Activated CD4-positive, alpha-beta T cell treated with anti-CD3 and anti-CD28 coated beads for 36 hours (primary cell): ENCODE data around the gene UBTD2. TPM values are rescaled to one million over a fixed set of nuclear protein-coding genes. Genes with fewer than 3 reads are reported as not detected.
A peak's percentile ranks its signal among the peaks of the same experiment; 100 is the strongest.
"Not testable (repeated sequence)": the region's sequence is repeated elsewhere in the genome, so short reads cannot be mapped to it uniquely, and the experiment has no call there.

ENCODE experiments used
- ATAC-seq: fragments of 200-7000 bp; cut with Tn5 transposase; one replicate; pipeline ENCODE4 v1.10.0; 2021; ENCODE audit warnings: mild to moderate bottlenecking, moderate library complexity
- CTCF ChIA-PET: fragments of 350-600 bp; sonication (Branson Sonifier 250); formaldehyde crosslinking; loops from one replicate; lab custom pipeline; 2021; ENCODE audit warnings: antibody characterized with exemption; lab: Charles Lee
- POLR2A ChIA-PET: fragments of 350-600 bp; sonication (Branson Sonifier 250); formaldehyde crosslinking; loops from one replicate; lab custom pipeline; 2021; ENCODE audit warnings: antibody characterized with exemption, inconsistent platforms; lab: Charles Lee
- DNase-seq: peaks from one replicate; pipeline ENCODE4 v3.0.0-alpha.2; 2020
- H3K27ac Mint-ChIP-seq: one replicate; pipeline ENCODE4 v1.8.0; 2021; ENCODE audit warnings: mixed read lengths
- H3K27me3 Mint-ChIP-seq: one replicate; pipeline ENCODE4 v1.8.0; 2021; ENCODE audit warnings: mixed read lengths
- H3K36me3 Mint-ChIP-seq: one replicate; pipeline ENCODE4 v1.8.0; 2021; ENCODE audit warnings: low read depth, mixed read lengths
- H3K4me1 Mint-ChIP-seq: one replicate; pipeline ENCODE4 v1.8.0; 2021; ENCODE audit warnings: mixed read lengths
- H3K4me3 Mint-ChIP-seq: one replicate; pipeline ENCODE4 v1.8.0; 2021; ENCODE audit warnings: mild to moderate bottlenecking, moderate library complexity, mixed read lengths
- H3K9me3 Mint-ChIP-seq: one replicate; pipeline ENCODE4 v1.8.0; 2021; ENCODE audit warnings: low read depth, mixed read lengths
- intact Hi-C, 2 experiments: fragments of 100-400 bp; cut with DNase I in 1 of 2; cut with micrococcal nuclease in 1 of 2; formaldehyde crosslinking; loops; one replicate each; pipeline versions ENCODE4 v1.14.2 to v1.15.1; 2022 to 2024; cut with DNase I, micrococcal nuclease
- total RNA-seq, 2 experiments: library from RNA; stranded (reverse); gene quantifications; one replicate each; pipeline ENCODE4 v1.2.3, GENCODE V29; 2021

UBTD2 gene
- total RNA-seq, 2 experiments from 2014 or later, result 6.0 to 6.1 TPM

DNA sequence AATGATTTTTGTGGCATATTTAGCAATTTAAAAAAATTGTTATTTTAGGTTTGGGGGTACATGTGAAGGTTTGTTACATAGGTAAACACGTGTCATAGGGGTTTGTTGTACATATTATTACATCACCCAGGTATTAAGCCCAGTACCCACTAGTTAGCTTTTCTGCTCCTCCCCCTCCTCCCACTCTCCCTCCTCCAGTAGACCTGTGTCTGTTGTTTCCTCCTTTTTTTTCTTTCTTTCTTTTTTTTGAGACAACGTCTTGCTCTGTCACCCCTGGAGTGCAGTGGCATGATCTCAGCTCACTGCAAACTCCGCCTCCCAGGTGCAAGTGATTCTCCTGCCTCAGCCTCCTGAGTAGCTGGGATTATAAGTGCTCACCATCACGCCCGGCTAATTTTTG, 8.3 kb upstream of the UBTD2 start:
- H3K27me3 Mint-ChIP-seq, ATAC-seq, H3K4me1 Mint-ChIP-seq, DNase-seq, H3K27ac Mint-ChIP-seq, H3K36me3 Mint-ChIP-seq, H3K4me3 Mint-ChIP-seq, H3K9me3 Mint-ChIP-seq: not testable (repeated sequence)
- intact Hi-C loops, result loop anchor here (2.0 to 5.0 kb wide), 3 partner anchors 230 to 380 kb away; no protein-coding TSS in a partner anchor
- POLR2A ChIA-PET, result interaction anchor here (1.1 kb wide), 1 partner anchor 177 kb away, joined by 4 read pairs; no protein-coding TSS in a partner anchor
- CTCF ChIA-PET, result interaction anchor here (0.6 to 2.1 kb wide), 11 partner anchors 9 to 379 kb away, joined by 3 to 13 read pairs (median 3); partner anchors contain the start of gene STK10

DNA sequence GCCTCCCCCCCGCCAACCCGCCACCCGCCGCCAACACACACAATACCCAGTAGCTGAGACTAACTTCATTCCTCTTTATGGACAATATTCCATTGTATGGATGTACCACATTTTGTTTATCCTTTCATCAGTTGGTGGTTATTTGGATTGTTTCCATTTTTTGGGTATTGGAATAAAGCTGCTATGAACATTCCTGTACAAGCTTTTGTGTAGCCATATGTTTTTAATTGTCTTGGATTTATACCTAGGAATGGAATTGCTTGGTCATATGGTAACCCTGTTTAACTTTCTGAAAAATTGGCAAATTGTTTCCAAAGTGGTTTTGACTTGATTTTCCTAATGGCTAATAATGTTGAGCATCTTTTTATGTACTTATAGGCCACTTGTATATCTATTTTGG, 4.9 kb upstream of the UBTD2 start:
- ChIA-PET CTCF (interaction anchor here (0.6 to 1.1 kb wide), 3 partner anchors 48 to 171 kb away, joined by 3 read pairs; partner anchors contain the start of gene STK10), POLR2A (no interaction called here)
- intact Hi-C loops, result loop anchor here in 1 of 2 experiments (10.0 kb wide), 1 partner anchor 874 kb away; the partner anchor contains the start of gene FGF18
- no peaks in the 10 kb centered on the region for H3K27me3 Mint-ChIP-seq
- H3K4me1 Mint-ChIP-seq, result peaks cover 5% of the 10 kb centered on the region
- no peaks in the 10 kb centered on the region for H3K36me3 Mint-ChIP-seq
- no peak overlapping the region for H3K4me3 Mint-ChIP-seq
- no peak overlapping the region for H3K27ac Mint-ChIP-seq
- DNase-seq (no peak), ATAC-seq (no peak)
- no peaks in the 10 kb centered on the region for H3K9me3 Mint-ChIP-seq

DNA sequence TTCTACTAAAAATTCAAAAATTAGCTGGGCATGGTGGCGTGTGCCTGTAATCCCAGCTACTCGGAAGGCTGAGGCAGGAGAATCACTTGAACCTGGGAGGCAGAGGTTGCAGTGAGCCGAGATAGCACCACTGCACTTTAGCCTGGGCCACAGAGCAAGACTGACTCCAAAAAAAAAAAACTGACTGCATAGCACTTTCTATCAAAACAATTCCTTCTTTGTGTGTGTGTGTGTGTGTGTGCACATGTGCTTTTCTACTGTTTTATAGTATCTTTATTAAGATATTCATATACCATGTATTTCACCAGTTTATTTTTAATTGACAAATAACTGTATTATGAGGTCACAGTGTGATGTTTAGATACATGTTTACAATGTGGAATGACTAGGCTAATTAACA, 3.6 kb upstream of the UBTD2 start:
- not testable (repeated sequence) for H3K27ac Mint-ChIP-seq, H3K27me3 Mint-ChIP-seq

DNA sequence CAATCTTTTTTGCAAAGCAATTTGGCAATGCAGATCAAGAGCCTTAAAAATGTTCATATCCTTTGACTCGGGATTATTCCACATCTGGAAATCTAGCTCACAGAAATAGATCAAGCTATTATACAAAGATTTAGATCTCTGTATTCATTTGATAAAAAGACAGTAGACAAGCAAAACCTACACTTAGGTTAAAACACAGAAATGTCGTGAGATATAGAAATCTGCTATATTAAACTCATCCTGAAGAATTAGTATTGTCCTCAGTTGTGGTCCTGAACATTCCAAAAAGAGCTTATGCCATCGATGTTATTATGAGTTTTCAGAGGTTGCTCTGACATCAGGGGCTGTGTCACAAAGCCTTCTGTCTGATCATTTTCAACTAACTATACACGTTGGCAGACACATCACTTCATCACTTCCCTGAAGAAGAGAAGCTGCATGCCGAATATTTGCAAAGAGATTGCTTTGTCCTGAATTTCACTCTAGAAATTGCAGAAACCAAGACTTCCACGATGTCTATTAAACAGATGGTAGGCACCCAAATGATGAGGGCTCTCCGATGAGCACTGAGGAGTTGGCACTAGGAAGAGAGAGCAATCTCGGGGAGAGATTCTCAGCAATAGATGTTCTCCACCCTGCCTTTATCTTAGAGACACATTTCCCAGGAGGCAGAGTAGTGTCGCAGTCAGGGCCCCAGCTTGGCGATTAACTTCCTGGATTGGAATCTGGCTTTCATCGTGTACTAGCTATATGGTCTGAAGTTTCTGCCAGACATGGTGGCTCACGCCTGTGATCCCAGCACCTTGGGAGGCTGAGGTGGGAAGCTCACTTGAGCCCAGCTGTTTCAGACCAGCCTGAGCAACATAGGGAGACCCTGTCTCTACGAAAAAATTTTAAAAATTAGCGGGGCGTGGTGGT, 1.9 kb upstream of the UBTD2 start:
- ATAC-seq, result no peak
- peaks cover 16% of the 10 kb centered on the region for H3K4me1 Mint-ChIP-seq
- ChIA-PET POLR2A (no interaction called here), CTCF (interaction anchor here (0.7 to 1.7 kb wide), 6 partner anchors 8 to 179 kb away, joined by 3 to 11 read pairs (median 4); no protein-coding TSS in a partner anchor)
- peak overlapping the region; percentile 85 for H3K4me3 Mint-ChIP-seq
- H3K27me3 Mint-ChIP-seq, result no peaks in the 10 kb centered on the region
- peaks cover 1% of the 10 kb centered on the region for H3K36me3 Mint-ChIP-seq
- H3K27ac Mint-ChIP-seq, result no peak overlapping the region
- DNase-seq, result no peak
- intact Hi-C loops, result loop anchor here (2.0 to 10.0 kb wide), 2 partner anchors 97 to 871 kb away; partner anchors contain the start of genes FGF18 (in 1 of the 2) and STK10 (in 1 of the 2)
- H3K9me3 Mint-ChIP-seq, result no peaks in the 10 kb centered on the region

More for the DNA sequence above, 3.6 kb upstream of the UBTD2 start:
- H3K4me3 Mint-ChIP-seq, H3K4me1 Mint-ChIP-seq, DNase-seq, ATAC-seq, POLR2A ChIA-PET, H3K36me3 Mint-ChIP-seq, H3K9me3 Mint-ChIP-seq: not testable (repeated sequence)
- intact Hi-C loops, result loop anchor here in 1 of 2 experiments (10.0 kb wide), 1 partner anchor 872 kb away; the partner anchor contains the start of gene FGF18
- CTCF ChIA-PET, result interaction anchor here (0.6 kb wide), 1 partner anchor 234 kb away, joined by 3 read pairs; no protein-coding TSS in a partner anchor

DNA sequence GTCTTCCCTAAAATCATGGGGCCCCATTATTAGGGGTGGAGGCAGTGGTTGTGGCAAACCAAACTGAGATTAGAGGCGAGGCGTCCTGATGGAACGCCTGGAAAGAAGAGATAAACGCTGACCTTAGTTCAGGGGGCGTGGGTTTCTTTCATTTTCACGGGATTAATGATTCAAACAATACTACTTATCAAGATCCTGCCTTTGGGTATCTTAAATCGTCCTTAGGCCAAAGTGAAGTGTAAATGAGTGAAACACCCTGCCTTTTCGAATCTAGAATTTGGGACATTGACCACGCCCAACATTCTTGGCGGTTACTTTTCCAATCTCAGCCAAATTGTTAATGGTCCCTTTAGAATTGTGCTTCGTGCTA, 1.0 kb upstream of the UBTD2 start:
- DNase-seq (no peak), ATAC-seq (no peak)
- Mint-ChIP-seq H3K27me3 (no peaks in the 10 kb centered on the region), H3K4me3 (peak overlapping the region; percentile 85), H3K27ac (peak overlapping the region; percentile 73), H3K36me3 (peaks cover 1% of the 10 kb centered on the region), H3K9me3 (no peaks in the 10 kb centered on the region), H3K4me1 (peaks cover 16% of the 10 kb centered on the region)
- intact Hi-C loops, result loop anchor here (1.0 to 10.0 kb wide), 7 partner anchors 96 to 1333 kb away; partner anchors contain the start of genes BOD1 (in 1 of the 2), FBXW11 (in 1 of the 2), FGF18 (in 1 of the 2) and STK10 (in 1 of the 2)
- CTCF ChIA-PET, result interaction anchor here (1.0 to 1.7 kb wide), 4 partner anchors 9 to 179 kb away, joined by 3 to 11 read pairs (median 4); no protein-coding TSS in a partner anchor
- POLR2A ChIA-PET, result no interaction called here

DNA sequence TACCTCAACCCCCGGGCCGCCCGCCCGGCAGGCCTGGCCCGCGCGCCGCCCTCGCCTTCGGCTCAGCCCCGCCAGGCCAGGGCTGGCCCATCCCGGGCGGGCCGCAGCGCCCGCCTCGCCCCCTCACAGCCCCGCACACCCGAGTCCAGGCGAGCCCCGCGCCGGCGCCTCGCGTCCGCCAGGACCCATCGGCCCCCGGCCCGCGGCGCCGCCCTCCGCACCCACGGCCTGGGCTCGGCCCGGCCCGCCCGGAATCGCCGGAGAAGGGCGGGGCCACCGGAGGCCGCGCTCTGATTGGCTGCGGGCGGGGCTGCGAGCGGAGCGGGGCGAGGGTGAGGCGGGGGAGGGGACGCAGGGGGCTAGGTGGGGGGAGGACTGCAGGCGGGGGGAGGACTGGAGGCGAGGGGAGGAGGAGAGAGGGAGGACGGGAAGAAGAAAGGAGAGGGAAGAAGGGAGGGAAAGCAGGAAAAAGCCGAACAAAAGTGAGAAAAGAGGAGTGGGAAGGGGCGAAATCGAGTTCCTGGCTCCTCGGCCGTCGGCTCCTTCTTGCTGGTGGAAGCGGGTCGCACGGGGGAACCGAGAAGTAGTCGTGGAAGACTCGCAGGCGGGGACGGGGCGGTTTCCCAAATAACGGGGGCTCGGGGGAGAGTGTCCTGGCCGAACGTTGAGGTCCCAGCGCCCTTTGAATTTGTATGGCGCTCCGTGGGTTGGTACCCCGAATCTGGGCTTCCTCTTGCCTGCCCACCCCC, 472 bp upstream of the UBTD2 start:
- CTCF ChIA-PET, result interaction anchor here (1.0 to 2.0 kb wide), 2 partner anchors 10 kb away, joined by 10 to 11 read pairs; no protein-coding TSS in a partner anchor
- Mint-ChIP-seq H3K27me3 (no peaks in the 10 kb centered on the region), H3K9me3 (no peaks in the 10 kb centered on the region), H3K4me1 (peaks cover 16% of the 10 kb centered on the region), H3K36me3 (peaks cover 1% of the 10 kb centered on the region), H3K27ac (peak overlapping the region; percentile 73), H3K4me3 (peak overlapping the region; percentile 85)
- peak; percentile 92 for ATAC-seq
- POLR2A ChIA-PET, result interaction anchor here (1.6 to 1.7 kb wide), 2 partner anchors 54 to 277 kb away, joined by 5 to 9 read pairs; partner anchors contain the start of gene FBXW11
- intact Hi-C loops, result loop anchor here (1.0 to 10.0 kb wide), 14 partner anchors 9 to 1333 kb away; partner anchors contain the start of genes FBXW11 (in 2 of the 2), STK10 (in 2 of the 2), BOD1 (in 1 of the 2) and FGF18 (in 1 of the 2)
- peak; percentile 86 for DNase-seq

DNA sequence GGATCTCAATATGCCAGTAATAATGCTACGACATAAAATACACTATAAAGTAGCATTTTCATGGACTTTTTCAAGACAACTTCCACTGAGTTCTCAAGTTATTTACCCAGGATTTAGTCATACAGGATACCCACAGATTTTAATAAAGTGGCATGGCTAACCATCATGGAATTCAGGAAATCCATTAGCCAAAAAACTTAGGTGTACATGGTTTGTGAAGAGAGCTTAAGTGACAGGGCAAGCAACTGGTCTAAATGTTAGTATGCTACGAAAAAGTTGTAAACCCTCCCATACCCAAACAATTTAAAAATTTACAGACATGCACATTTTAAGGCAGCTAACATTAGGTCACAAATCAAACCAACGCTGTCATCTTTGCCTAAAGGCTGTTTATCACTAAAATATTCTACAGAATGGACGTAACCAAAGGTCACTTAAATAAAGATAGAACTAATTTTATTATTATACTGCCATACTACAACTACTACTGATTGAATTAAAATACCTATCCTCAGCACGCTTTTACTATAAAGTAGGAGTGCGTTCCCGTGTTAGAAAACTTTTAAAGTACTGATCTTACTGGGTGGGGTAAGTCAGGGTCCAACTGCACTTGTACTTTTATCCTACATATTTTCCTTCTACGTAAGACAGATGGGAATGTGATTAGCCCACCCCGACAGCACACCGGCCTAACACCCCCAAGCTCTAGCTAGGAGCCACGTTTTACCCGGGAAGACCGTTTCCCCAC, 1.1 kb downstream of the UBTD2 start:
- DNase-seq (no peak), ATAC-seq (no peak)
- Mint-ChIP-seq H3K36me3 (peaks cover 11% of the 10 kb centered on the region), H3K4me3 (peak overlapping the region; percentile 85), H3K9me3 (no peaks in the 10 kb centered on the region), H3K27ac (peak overlapping the region; percentile 87), H3K4me1 (peaks cover 23% of the 10 kb centered on the region), H3K27me3 (no peaks in the 10 kb centered on the region)
- ChIA-PET CTCF (interaction anchor here (0.7 to 2.9 kb wide), 16 partner anchors 8 to 223 kb away, joined by 3 to 13 read pairs (median 4); partner anchors contain the start of gene STK10), POLR2A (interaction anchor here (0.6 to 1.7 kb wide), 7 partner anchors 10 to 276 kb away, joined by 3 to 9 read pairs (median 5); partner anchors contain the start of gene FBXW11)
- intact Hi-C loops, result loop anchor here (1.0 to 10.0 kb wide), 12 partner anchors 7 to 1335 kb away; partner anchors contain the start of genes FBXW11 (in 2 of the 2), BOD1 (in 1 of the 2), FGF18 (in 1 of the 2) and STK10 (in 1 of the 2)

DNA sequence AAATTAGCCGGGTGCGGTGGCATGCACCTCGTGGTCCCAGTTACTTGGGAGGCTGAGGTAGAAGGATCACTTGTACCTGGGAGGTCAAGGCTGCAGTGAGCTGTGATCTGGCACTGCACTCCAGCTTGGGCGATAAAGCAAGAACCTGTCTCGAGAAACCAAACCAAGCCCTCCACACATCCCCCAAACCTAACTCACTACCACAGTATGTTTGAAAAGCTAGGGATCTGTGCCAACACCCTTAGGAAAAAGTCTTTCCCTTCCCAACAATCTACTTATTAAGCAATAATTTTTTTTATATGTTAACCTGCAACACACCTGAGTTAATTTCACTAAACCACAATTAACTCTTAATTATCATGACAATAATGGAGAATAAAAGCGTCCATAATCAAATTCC, 2.2 kb downstream of the UBTD2 start:
- CTCF ChIA-PET, result interaction anchor here (0.7 to 2.9 kb wide), 5 partner anchors 10 to 174 kb away, joined by 3 to 13 read pairs (median 5); no protein-coding TSS in a partner anchor
- Mint-ChIP-seq H3K27ac (no peak overlapping the region), H3K36me3 (peaks cover 13% of the 10 kb centered on the region), H3K4me1 (peaks cover 30% of the 10 kb centered on the region), H3K9me3 (no peaks in the 10 kb centered on the region), H3K27me3 (no peaks in the 10 kb centered on the region), H3K4me3 (peak overlapping the region; percentile 85)
- DNase-seq, result no peak
- intact Hi-C loops, result loop anchor here (5.0 to 10.0 kb wide), 5 partner anchors 214 to 1336 kb away; partner anchors contain the start of genes BOD1 (in 1 of the 2), FBXW11 (in 1 of the 2) and FGF18 (in 1 of the 2)
- POLR2A ChIA-PET, result interaction anchor here (0.6 kb wide), 1 partner anchor 141 kb away, joined by 5 read pairs; no protein-coding TSS in a partner anchor
- ATAC-seq, result no peak

DNA sequence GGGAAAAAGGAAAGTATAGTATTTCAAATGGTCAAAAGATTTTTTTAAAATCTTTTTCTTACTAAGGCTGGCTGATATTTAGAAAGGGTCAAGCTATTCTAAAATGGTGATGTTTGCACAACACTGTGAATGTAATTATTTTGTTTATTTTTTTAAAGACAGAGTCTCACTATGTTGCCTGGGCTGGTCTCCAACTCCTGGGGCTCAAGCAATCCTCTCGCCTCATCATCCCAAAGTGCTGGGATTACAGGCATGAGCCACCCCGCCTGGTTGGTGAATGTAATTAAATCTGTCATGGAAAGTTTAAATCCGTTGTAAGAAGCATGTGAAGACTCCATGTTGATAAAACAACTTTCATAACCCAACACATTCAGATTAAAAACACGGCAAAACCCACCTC, 2.6 kb downstream of the UBTD2 start:
- Mint-ChIP-seq H3K4me3 (no peak overlapping the region), H3K4me1 (peaks cover 34% of the 10 kb centered on the region), H3K27ac (no peak overlapping the region), H3K27me3 (no peaks in the 10 kb centered on the region), H3K9me3 (no peaks in the 10 kb centered on the region), H3K36me3 (peaks cover 15% of the 10 kb centered on the region)
- CTCF ChIA-PET, result interaction anchor here (1.8 to 2.9 kb wide), 2 partner anchors 10 to 14 kb away, joined by 5 to 13 read pairs; no protein-coding TSS in a partner anchor
- POLR2A ChIA-PET, result interaction anchor here (0.6 kb wide), 1 partner anchor 94 kb away, joined by 4 read pairs; no protein-coding TSS in a partner anchor
- intact Hi-C loops, result loop anchor here (5.0 to 10.0 kb wide), 5 partner anchors 214 to 1336 kb away; partner anchors contain the start of genes BOD1 (in 1 of the 2), FBXW11 (in 1 of the 2) and FGF18 (in 1 of the 2)
- ATAC-seq, result no peak
- DNase-seq, result no peak
